Fibroblast of lung (primary cell): Measurements from ENCODE around the gene CHURC1. TPM values are rescaled to one million over a fixed set of nuclear protein-coding genes. Genes with fewer than 3 reads are reported as not detected.

ENCODE experiments used
- DNase-seq, 2 donors: peaks; one replicate each; pipeline versions ENCODE4 v3.0.0 to v3.0.0-alpha.2; 2010; ENCODE audit warnings: low read depth in 2 of 2
- H2AFZ ChIP-seq: 2 replicates; pipeline ENCODE4 v1.5.1; 2012; ENCODE audit warnings: low read length, control low read depth, inconsistent platforms
- H3K27ac ChIP-seq: 2 replicates; pipeline ENCODE4 v1.5.1; 2011; ENCODE audit warnings: low read length, control low read depth; ENCODE audit not compliant: insufficient read depth
- H3K27me3 ChIP-seq: 2 replicates; pipeline ENCODE4 v1.5.1; 2011; ENCODE audit warnings: mild to moderate bottlenecking, low read length; ENCODE audit not compliant: control insufficient read depth, insufficient read depth
- H3K36me3 ChIP-seq: 2 replicates; pipeline ENCODE4 v1.5.1; 2011; ENCODE audit warnings: low read length; ENCODE audit not compliant: control insufficient read depth, insufficient read depth
- H3K4me1 ChIP-seq: 2 replicates; pipeline ENCODE4 v1.5.1; 2011; ENCODE audit warnings: low read length; ENCODE audit not compliant: control insufficient read depth, insufficient read depth; ENCODE audit errors: extremely low read depth
- H3K4me2 ChIP-seq: 2 replicates; pipeline ENCODE4 v1.5.1; 2011; ENCODE audit warnings: low read length, control low read depth; ENCODE audit not compliant: insufficient read depth; ENCODE audit errors: extremely low read depth
- H3K4me3 ChIP-seq, 4 experiments: fragments of 200-600 bp in 1 of 4; sonication (generic) in 1 of 4; replicated peaks in 1 of 4; 2 replicates each; pipeline ENCODE4 v1.5.1; 2011 to 2016; ENCODE audit warnings: low read length in 4 of 4, low read depth in 3 of 4, mild to moderate bottlenecking in 3 of 4, control low read depth in 2 of 4, inconsistent platforms in 1 of 4, mixed read lengths in 1 of 4; ENCODE audit not compliant: insufficient read depth in 1 of 4; ENCODE audit errors: control extremely low read depth in 1 of 4
- H3K79me2 ChIP-seq: 2 replicates; pipeline ENCODE4 v1.5.1; 2012; ENCODE audit warnings: mild to moderate bottlenecking, low read length, inconsistent platforms; ENCODE audit not compliant: control insufficient read depth, insufficient read depth
- H3K9ac ChIP-seq: 2 replicates; pipeline ENCODE4 v1.5.1; 2011; ENCODE audit warnings: mild to moderate bottlenecking, low read length, control low read depth; ENCODE audit not compliant: insufficient read depth
- H3K9me3 ChIP-seq: 2 replicates; pipeline ENCODE4 v1.5.1; 2012; ENCODE audit warnings: low read depth, low read length; ENCODE audit not compliant: control insufficient read depth, insufficient read depth
- H4K20me1 ChIP-seq: 2 replicates; pipeline ENCODE4 v1.5.1; 2011; ENCODE audit warnings: low read length; ENCODE audit not compliant: control insufficient read depth, insufficient read depth; ENCODE audit errors: extremely low read depth
- EZH2 ChIP-seq: IDR thresholded peaks from 2 replicates; pipeline ENCODE4 v1.5.1; 2012; ENCODE audit warnings: low read length, control low read depth, mild to moderate bottlenecking; ENCODE audit errors: missing control alignments
- polyA plus RNA-seq, 2 donors: library from polyadenylated mRNA; depleted of rRNA in 1 of 2; stranded (reverse) in 1 of 2; unstranded in 1 of 2; fragments of >200 nt; gene quantifications; 2 replicates each; pipeline ENCODE4 v1.2.1, GENCODE V29; 2011 to 2012; ENCODE audit warnings: missing spikeins in 1 of 2
- total RNA-seq: library from RNA; depleted of rRNA; stranded (reverse); fragments of >200 nt; gene quantifications from 2 replicates; pipeline ENCODE4 v1.2.1, GENCODE V29; 2014
- TF ChIP-seq, protein P1 (sequence below), 2 donors: IDR thresholded peaks in 1 of 2; conservative IDR thresholded peaks in 1 of 2; 1 replicate in 1 of 2; 2 replicates in 1 of 2; pipeline ENCODE4 v1.5.1; 2011 to 2012; ENCODE audit warnings: low read length in 2 of 2, control low read depth in 1 of 2, inconsistent platforms in 1 of 2, low read depth in 1 of 2, mild to moderate bottlenecking in 1 of 2

The CHURC1 gene
- total and polyA plus RNA-seq, 2 donors (not counting 1 experiment from before 2014, with no cell fraction given), result 38.6 to 89.5 TPM

DNA sequence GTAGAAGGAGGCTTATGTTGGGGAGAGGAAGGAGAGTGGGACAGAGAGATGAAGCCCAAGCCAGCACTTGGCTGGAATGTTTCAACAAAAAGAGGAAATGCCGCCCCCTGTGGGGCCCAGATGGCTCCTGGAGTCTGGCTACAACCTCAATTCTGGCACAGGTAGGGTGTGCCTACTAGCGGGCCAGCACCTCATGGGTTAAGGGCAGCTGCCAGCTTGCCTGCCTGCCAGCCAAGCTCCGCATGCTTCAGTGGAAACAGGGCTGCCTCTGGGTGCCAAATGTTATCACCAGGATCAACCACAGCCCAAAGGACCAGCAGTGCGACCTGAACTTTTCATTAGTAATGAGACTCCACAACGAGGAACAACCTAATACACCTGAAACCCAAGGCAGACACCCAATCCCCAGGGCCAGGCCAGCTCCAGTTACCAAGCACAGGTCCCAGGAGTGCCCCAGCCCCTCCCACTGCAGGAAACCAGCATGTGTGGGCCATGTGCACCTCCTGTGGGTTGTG is 46.6 kb downstream of the CHURC1 start:
- TF ChIP-seq, protein P1, sequence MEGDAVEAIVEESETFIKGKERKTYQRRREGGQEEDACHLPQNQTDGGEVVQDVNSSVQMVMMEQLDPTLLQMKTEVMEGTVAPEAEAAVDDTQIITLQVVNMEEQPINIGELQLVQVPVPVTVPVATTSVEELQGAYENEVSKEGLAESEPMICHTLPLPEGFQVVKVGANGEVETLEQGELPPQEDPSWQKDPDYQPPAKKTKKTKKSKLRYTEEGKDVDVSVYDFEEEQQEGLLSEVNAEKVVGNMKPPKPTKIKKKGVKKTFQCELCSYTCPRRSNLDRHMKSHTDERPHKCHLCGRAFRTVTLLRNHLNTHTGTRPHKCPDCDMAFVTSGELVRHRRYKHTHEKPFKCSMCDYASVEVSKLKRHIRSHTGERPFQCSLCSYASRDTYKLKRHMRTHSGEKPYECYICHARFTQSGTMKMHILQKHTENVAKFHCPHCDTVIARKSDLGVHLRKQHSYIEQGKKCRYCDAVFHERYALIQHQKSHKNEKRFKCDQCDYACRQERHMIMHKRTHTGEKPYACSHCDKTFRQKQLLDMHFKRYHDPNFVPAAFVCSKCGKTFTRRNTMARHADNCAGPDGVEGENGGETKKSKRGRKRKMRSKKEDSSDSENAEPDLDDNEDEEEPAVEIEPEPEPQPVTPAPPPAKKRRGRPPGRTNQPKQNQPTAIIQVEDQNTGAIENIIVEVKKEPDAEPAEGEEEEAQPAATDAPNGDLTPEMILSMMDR (conservative IDR thresholded peaks at IDR 0.05 in 1 of 2, IDR thresholded peaks at IDR 0.05 in 1 of 2; ENCODE audit: low read depth in 1 of 2, low read length in 2 of 2), result no peak
- no peak for TF ChIP-seq EZH2

DNA sequence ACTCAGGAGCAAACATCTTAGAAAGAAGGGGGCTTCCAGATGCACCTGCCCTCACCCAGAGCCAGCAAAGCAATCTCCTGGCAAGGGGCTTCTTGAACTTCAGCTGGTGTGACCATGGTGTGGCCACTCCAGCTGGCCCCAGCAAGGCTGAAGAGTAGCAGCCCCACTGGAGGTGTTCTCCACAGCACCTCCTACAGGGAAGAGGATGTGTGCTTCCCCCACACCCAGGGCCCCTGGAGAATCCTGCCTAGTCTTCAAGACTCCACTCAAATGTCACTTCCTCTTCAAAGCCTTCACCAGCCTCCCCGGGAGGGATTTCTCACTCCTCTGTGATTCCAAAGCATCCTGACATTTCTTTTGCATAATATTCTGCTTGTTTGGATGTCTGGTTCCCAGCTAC is 49.4 kb downstream of the CHURC1 start:
- Histone ChIP-seq H4K20me1 (no peaks in the 10 kb centered on the region), H2AFZ (no peak overlapping the region), H3K79me2 (no peaks in the 10 kb centered on the region), H3K27ac (no peak overlapping the region), H3K9me3 (no peaks in the 10 kb centered on the region), H3K27me3 (no peaks in the 10 kb centered on the region), H3K36me3 (no peaks in the 10 kb centered on the region), H3K4me3 (no peak overlapping the region), H3K9ac (no peak overlapping the region), H3K4me1 (no peaks in the 10 kb centered on the region), H3K4me2 (no peak overlapping the region)
- DNase-seq, result no peak
- TF ChIP-seq, protein P1 (conservative IDR thresholded peaks at IDR 0.05 in 1 of 2, IDR thresholded peaks at IDR 0.05 in 1 of 2; ENCODE audit: low read depth in 1 of 2, low read length in 2 of 2), result no peak
- no peak for TF ChIP-seq EZH2

More for the DNA sequence above, 46.6 kb downstream of the CHURC1 start:
- Histone ChIP-seq H3K9ac (no peak overlapping the region), H3K4me2 (no peak overlapping the region), H3K36me3 (no peaks in the 10 kb centered on the region), H3K4me3 (no peak overlapping the region), H3K27me3 (no peaks in the 10 kb centered on the region), H3K4me1 (no peaks in the 10 kb centered on the region), H3K9me3 (no peaks in the 10 kb centered on the region), H2AFZ (no peak overlapping the region), H3K79me2 (no peaks in the 10 kb centered on the region), H3K27ac (no peak overlapping the region), H4K20me1 (no peaks in the 10 kb centered on the region)
- no peak for DNase-seq

DNA sequence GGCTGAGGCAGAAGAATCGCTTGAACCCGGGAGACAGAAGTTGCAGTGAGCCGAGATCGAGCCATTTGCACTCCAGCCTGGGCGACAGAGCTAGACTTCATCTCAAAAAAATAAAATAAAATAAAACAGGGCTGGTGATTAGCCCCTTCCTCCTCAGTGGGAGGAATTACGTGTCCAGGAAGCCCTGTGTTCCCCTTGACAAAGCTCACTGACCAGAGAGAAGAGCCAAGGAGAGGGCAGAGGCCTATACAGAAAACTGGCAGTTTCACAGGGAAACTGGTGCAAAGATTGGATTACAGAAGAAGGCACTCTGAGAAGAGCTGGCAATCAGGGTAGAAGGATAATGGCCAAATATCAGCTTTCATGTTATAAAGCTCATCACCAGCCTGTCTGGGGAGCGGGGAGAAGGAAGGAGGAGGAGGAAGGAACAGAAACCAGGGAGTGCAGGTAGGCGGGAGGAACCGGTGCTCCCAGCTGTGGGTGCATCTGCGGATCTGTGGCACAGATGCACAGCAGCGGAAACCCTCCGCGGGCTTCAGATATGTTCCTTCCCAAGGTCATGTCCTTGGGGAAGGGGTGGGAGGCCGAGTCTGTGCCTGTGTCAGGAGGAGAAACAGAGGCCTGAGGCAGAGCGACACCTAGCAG is 51.2 kb downstream of the CHURC1 start:
- no peaks in the 10 kb centered on the region for H3K4me1 ChIP-seq
- TF ChIP-seq, protein P1 (conservative IDR thresholded peaks at IDR 0.05 in 1 of 2, IDR thresholded peaks at IDR 0.05 in 1 of 2; ENCODE audit: low read depth in 1 of 2, low read length in 2 of 2), result no peak
- TF ChIP-seq EZH2, result no peak
- no peak overlapping the region for H3K4me2 ChIP-seq
- H3K27ac ChIP-seq, result no peak overlapping the region
- H3K9me3 ChIP-seq, result no peaks in the 10 kb centered on the region
- DNase-seq, result no peak
- no peaks in the 10 kb centered on the region for H3K27me3 ChIP-seq
- no peaks in the 10 kb centered on the region for H4K20me1 ChIP-seq
- no peaks in the 10 kb centered on the region for H3K79me2 ChIP-seq
- H2AFZ ChIP-seq, result no peak overlapping the region
- H3K9ac ChIP-seq, result no peak overlapping the region
- H3K4me3 ChIP-seq, result no peak overlapping the region
- H3K36me3 ChIP-seq, result no peaks in the 10 kb centered on the region
